ENCODE data around the gene SCFD2.

Gene SCFD2

DNA sequence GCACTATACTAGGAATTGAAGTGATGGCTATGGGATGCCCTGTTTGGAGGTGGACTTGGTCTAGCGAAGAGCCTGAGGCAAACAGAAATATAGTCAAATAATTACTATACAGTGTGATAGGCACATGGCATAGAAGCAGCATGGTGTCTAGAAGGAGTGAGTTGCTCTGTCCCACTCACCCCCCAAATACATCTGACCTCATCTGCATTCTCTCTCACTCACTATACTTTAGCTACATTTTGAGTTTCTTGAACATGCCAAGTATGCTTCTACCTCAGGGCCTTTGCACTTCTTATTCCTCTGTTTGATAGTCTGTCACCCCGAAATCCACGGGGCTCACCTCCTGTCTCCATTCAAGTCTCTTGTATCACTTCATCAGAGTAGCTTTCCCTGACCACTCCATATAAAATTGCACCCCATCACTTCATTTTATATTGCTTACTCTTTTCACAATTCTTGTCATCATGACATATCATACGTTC, 9.0 kb upstream of the SCFD2 start:
- H3K27ac Mint-ChIP-seq: no peak overlapping the region
- H3K4me3 Mint-ChIP-seq: peak overlapping the region; percentile 11 to 38 (median 33)
- peaks cover 21% of the 10 kb centered on the region for H3K27me3 Mint-ChIP-seq (ENCODE audit: low read depth)
- H3K9me3 Mint-ChIP-seq: no peaks in the 10 kb centered on the region
- peaks cover 21% of the 10 kb centered on the region for H3K4me1 Mint-ChIP-seq
- TF ChIP-seq, protein P1, sequence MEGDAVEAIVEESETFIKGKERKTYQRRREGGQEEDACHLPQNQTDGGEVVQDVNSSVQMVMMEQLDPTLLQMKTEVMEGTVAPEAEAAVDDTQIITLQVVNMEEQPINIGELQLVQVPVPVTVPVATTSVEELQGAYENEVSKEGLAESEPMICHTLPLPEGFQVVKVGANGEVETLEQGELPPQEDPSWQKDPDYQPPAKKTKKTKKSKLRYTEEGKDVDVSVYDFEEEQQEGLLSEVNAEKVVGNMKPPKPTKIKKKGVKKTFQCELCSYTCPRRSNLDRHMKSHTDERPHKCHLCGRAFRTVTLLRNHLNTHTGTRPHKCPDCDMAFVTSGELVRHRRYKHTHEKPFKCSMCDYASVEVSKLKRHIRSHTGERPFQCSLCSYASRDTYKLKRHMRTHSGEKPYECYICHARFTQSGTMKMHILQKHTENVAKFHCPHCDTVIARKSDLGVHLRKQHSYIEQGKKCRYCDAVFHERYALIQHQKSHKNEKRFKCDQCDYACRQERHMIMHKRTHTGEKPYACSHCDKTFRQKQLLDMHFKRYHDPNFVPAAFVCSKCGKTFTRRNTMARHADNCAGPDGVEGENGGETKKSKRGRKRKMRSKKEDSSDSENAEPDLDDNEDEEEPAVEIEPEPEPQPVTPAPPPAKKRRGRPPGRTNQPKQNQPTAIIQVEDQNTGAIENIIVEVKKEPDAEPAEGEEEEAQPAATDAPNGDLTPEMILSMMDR (IDR thresholded peaks at IDR 0.05; ENCODE audit: unreplicated experiment in 3 of 3): no peak
- H3K36me3 Mint-ChIP-seq (ENCODE audit: low read depth): peaks cover 4% of the 10 kb centered on the region

DNA sequence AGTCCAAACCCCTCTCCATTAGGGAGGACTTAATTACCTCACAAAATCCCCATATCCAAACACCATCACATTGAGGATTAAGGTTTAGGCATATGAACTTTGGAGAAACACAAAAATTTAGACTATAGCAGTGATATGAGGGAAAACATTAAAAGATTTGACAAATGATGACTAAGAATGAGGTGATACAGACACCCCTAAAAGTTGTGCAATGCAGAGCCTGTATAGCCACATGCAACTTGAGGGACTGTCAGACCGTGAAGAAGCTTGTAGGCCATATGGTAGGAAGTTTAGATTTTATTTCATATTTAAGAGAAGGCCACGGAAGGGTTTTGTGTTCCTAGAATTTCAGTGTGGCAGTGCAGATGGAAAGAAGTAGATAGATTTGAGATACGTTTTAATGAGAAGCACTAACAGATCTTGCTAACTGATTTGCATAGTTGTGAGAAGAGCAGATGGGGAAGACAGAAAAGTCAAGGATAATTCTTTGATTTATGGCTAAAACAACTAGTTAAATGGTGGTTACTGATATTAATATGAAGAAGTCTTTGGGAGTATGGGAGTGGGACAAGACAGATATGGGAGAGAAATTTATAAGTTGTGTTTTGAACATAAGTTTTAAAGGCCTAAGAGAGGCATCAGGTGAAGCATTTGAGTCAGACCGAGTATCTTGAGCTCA, 6.1 kb upstream of the SCFD2 start:
- Mint-ChIP-seq H3K9me3 (no peaks in the 10 kb centered on the region), H3K4me3 (no peak overlapping the region), H3K36me3 (ENCODE audit: low read depth) (no peaks in the 10 kb centered on the region), H3K27ac (no peak overlapping the region), H3K4me1 (peaks cover 4% of the 10 kb centered on the region), H3K27me3 (ENCODE audit: low read depth) (peaks cover 39% of the 10 kb centered on the region)
- TF ChIP-seq, protein P1 (IDR thresholded peaks at IDR 0.05; ENCODE audit: unreplicated experiment in 3 of 3): no peak

DNA sequence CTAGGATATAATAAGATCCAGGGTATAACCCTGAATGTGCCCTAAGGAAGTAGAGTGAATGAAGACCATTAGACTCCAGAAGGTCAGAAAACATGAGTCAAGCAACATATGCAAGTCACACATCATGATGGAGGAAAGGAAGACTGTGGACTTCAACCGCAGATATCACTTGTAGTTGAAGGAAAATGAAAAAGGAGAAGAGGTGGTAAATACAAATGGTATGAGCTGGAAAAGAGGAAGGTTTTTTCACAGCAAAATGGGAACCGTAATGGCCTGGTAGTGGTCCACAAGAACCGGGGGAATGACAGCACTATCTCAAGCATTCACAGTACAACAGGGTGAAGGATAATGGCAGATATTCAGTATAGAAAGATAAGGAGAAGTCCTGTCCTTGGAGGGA, 5.2 kb upstream of the SCFD2 start:
- Mint-ChIP-seq H3K27me3 (ENCODE audit: low read depth) (peaks cover 41% of the 10 kb centered on the region), H3K4me3 (no peak overlapping the region), H3K27ac (no peak overlapping the region), H3K36me3 (ENCODE audit: low read depth) (no peaks in the 10 kb centered on the region), H3K4me1 (peaks cover 7% of the 10 kb centered on the region), H3K9me3 (no peaks in the 10 kb centered on the region)
- TF ChIP-seq, protein P1 (IDR thresholded peaks at IDR 0.05; ENCODE audit: unreplicated experiment in 3 of 3): no peak

DNA sequence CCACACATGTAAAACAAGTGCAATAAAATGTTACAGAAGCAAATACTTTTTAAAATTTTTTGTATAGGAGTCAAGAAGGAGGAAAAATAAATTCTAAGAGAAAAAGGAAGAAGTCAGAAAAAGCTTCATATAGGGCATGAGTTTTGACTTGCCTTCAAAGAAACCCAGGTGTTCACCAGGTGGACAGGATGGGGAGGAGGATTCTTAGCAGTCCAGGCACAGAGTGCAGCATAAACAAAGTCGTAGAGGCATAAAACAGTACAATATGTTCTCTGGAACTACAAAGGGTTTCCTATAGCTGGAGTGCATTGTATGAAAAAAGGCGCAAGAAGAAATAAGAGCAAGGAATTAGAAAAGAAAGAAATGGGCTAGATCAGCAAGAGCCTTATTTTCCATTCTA, 1.9 kb upstream of the SCFD2 start:
- H3K4me3 Mint-ChIP-seq: no peak overlapping the region
- peaks cover 43% of the 10 kb centered on the region for H3K27me3 Mint-ChIP-seq (ENCODE audit: low read depth)
- H3K36me3 Mint-ChIP-seq (ENCODE audit: low read depth): no peaks in the 10 kb centered on the region
- peaks cover 24% of the 10 kb centered on the region for H3K4me1 Mint-ChIP-seq
- H3K9me3 Mint-ChIP-seq: no peaks in the 10 kb centered on the region
- TF ChIP-seq, protein P1 (IDR thresholded peaks at IDR 0.05; ENCODE audit: unreplicated experiment in 3 of 3): no peak
- no peak overlapping the region for H3K27ac Mint-ChIP-seq

DNA sequence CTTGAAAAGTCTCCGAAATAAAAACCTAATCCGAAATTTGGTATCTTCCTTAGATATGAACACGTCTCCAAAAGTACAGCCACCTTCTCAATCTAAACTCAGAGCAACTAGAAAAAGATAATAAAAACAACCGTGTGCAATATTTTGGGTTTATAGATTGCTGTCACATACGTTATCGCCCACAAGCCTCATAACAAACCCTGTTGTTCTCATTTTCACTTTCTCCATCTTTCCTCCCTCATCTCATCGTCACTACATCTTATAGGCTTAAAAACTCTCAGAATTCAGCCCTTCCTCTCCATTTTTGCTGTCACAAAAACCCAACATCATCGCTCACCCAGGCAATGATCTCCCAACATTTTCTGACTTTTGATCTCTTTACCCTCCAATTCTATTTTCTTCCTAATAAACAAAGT, 448 bp upstream of the SCFD2 start:
- Mint-ChIP-seq H3K4me1 (peaks cover 35% of the 10 kb centered on the region), H3K27ac (peak overlapping the region; percentile 83 to 97 (median 92)), H3K9me3 (no peaks in the 10 kb centered on the region), H3K36me3 (ENCODE audit: low read depth) (no peaks in the 10 kb centered on the region), H3K27me3 (ENCODE audit: low read depth) (peaks cover 36% of the 10 kb centered on the region), H3K4me3 (peak overlapping the region; percentile 93 to 96 (median 95))
- TF ChIP-seq, protein P1 (IDR thresholded peaks at IDR 0.05; ENCODE audit: unreplicated experiment in 3 of 3): no peak

DNA sequence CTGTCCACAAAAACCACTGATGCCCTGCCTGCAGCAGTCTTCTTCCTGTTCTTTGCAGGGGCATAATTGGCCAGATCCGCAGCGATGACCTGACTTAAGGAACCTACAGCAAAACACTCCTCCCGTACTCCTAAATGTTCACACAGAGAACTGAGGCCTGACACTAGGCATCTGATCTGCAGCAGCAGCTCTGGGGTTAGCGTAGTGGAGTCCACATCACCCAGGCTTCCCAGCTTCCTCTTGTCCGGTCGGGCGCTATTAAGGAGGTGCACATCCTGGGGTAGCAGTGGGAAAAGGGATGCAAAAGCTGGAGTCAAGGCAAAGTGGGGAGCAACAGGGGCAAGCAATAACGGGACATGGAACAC, 758 bp downstream of the SCFD2 start:
- no peaks in the 10 kb centered on the region for H3K9me3 Mint-ChIP-seq
- peaks cover 41% of the 10 kb centered on the region for H3K4me1 Mint-ChIP-seq
- H3K27me3 Mint-ChIP-seq (ENCODE audit: low read depth): peaks cover 29% of the 10 kb centered on the region
- H3K27ac Mint-ChIP-seq: peak overlapping the region in 2 of 3 experiments; percentile 16 to 49
- no peaks in the 10 kb centered on the region for H3K36me3 Mint-ChIP-seq (ENCODE audit: low read depth)
- H3K4me3 Mint-ChIP-seq: peak overlapping the region; percentile 93 to 96 (median 95)
- TF ChIP-seq, protein P1 (IDR thresholded peaks at IDR 0.05; ENCODE audit: unreplicated experiment in 3 of 3): no peak

All from nephron (organoid).